GM19043 (cell line): Measurements from ENCODE around the gene ADAP1.

Experiments used
- ATAC-seq: cut with Tn5 transposase; IDR thresholded peaks from one replicate; pipeline ENCODE4 v1.9.1; 2021; ENCODE audit warnings: low read depth; ENCODE audit not compliant: unreplicated experiment

ADAP1 gene

DNA sequence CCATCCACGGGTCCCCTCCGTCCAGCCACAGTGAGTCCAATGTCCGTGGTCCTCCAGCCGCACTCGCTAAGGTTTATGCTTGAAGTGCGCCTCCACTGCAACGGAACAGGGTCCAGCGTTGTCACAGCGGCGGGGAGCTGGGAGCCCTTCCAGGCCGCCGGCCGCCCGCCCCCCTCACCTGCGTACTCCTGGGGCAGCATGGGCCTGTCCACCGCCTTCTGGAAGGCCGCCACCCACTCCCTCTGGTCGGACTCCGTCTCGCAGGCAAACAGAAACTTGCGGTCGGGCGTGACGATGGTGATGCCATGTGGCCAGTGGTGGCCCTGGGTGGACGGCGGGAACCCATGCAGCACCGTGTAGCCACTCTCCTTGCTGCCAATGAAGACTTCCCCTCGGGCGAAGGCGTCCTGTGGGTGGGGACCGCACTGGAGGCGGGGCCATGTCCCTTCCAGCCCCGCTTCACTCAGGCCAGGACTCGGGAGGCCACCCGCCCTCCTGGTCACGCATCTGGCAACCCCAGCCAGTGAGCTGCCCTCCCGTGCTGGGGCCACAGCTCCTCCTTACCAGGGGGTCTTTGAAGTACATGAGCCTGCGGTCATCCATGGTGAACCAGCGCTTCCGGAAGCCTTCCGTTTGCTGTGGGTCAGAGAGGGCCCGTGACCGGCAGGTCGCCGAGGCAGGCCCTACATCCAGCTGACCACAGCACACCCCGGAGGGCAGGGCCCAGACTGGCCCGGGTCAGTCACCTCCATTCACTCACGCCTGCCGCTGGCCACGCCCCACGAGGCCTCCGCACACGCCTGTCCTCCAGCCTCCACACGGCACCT lies 55.4 kb downstream of the ADAP1 start:
- ATAC-seq: no peak

DNA sequence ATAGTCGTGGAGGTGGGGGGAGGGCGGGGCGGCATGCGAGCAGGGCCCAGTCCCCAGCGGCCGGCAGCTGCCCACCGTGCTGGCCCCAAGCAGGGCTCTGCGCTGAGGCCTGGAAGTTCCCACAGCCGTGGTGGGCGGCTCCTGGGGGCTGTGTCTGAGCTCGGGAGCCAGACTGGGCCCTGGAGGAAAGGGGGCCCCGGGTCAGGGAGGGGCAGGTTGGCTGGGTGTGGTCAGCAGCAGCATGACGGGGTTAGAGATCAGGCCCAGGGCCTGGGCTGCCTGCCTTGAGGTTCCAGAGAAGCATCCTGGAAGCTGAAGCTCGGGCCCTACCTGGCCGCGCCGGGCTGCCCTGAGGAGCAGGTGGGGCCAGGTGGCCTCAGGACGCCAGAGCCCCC lies 56.0 kb downstream of the ADAP1 start:
- ATAC-seq: no peak

DNA sequence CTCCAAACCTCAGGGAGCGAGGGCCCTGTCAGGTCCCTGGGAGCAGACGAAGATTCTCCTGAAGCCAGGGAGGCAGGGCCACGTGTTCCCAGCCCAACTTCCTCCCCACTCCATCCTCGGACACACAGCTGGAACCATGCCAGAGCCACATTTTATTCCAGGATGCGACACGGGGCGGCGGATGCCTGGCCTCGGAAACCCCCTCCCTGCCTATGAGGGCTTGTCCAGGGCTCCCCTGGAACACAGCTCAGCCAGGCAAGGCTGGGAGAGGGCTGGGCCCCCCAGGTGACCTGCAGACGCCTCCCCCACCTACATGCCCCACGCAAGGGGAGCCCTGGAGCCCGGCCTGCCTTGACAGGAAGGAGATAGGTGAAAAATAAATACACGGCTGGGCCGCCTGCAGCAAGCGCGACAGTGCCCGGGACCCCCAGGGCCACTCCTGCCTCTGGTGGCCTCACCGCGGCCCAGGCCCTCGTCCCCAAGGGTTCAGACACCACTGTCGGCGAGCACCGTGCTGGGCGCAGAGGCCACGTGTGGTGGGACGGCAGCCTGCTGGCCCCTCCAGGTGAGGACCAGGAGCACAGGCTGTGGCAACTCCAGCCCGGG lies 56.6 kb downstream of the ADAP1 start:
- no peak for ATAC-seq

DNA sequence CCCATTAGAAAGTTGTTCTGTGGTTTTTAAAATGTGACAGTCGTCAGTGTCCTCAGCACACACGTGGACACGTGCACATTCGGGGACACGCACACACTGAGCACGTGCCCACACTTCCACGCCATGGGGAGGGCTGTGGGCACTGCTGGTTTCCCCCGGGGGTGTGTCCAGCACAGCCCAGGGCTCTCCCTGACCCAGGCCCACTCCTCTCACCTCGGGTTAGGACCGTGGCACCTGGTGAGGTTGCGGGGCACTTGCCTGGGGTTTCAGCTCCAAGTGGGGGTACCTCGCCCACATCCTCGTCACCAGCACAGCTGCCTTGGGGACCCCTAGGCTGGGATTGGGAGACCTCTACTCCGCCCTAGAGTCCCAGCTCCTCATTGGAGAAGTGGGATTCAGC lies 57.4 kb downstream of the ADAP1 start:
- no peak for ATAC-seq

DNA sequence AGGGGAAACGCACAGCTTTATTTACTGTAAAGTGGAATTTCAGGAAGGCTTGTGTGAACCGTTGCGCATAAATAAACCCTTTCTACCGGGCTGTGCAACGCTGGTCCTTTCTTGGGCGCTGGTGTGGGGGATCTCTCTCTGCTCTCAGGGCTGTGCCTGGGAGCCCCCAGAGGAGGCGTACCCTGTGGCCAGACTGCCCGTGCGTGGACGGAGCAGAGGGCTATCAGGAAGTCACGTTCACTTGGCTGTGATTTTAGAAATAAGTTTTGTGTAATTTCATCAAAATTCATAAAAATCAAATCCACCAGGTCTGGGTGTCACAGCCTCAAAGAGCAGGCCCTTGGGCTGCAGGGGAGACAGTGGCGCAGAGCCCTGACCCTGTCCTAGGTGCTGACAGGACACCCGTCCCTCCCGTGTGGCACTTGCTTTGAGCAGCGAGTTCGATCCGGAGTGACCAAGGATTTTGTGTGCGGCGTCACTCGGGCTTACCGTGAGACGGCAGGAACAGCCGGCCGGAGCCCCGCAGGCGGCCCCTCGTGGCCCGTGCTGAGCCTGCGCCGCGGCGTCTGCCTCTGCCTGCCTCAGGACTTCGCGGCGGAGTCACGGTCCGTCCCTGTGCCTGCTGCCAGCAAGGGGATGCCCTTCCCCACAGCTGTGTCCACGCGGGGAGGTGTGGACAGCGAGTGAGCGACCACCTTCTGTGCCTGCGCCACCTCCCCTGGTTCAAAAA lies 58.0 kb downstream of the ADAP1 start:
- ATAC-seq: no peak

DNA sequence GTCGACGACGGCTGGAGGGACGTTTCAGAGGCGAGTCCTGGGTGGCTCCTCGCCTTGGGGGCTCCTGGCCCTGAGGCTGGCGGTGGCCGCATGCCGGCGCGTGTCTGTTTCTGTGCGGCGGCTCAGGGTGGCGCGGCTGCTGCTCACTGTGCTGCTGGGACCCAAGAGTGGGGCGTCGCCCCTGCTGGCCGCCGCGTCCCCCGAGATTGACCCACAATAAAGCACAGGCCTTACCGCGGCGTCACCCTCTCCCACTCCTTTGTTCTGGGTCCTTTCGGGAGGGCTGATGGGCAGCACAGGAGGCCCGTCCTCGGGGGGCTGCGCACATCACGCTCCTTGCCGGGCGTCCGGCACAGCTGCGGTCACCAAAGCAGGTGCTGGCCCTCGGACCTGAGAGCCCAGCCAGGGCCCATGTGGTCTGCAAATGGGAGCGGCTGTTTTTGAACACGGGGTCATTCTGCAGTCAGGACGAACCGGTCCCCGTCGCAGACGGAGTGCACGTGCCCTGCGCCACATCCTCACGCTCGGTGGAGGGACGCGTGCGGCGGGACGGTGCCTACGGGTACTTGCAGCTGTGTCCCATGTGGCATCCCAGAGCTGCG lies 58.9 kb downstream of the ADAP1 start:
- no peak for ATAC-seq

DNA sequence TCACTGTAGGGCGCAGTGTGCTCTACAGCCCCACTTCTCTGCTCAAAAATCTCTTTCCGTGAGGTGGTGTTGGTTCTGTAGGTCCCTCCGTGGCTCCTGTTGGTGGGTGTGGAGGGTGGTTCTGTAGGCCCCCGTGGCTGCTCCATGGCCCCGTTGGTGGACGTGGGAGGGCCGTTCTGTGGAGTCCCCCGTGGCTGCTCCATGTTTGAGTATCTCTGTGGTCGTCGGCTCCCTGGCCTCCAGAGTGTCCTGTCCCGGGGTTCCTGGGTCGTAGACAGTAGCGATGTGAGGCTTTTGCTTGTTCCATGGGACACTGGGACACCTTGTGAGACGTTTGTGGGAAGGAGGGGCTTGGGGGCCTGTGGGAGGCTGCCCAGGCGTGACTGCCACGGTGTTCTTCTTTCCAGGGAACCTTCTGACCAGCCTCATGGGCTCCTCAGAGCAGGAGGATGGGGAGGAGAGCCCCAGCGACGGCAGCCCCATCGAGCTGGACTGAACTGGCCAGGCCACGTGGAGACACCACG lies 59.5 kb downstream of the ADAP1 start:
- ATAC-seq: no peak

DNA sequence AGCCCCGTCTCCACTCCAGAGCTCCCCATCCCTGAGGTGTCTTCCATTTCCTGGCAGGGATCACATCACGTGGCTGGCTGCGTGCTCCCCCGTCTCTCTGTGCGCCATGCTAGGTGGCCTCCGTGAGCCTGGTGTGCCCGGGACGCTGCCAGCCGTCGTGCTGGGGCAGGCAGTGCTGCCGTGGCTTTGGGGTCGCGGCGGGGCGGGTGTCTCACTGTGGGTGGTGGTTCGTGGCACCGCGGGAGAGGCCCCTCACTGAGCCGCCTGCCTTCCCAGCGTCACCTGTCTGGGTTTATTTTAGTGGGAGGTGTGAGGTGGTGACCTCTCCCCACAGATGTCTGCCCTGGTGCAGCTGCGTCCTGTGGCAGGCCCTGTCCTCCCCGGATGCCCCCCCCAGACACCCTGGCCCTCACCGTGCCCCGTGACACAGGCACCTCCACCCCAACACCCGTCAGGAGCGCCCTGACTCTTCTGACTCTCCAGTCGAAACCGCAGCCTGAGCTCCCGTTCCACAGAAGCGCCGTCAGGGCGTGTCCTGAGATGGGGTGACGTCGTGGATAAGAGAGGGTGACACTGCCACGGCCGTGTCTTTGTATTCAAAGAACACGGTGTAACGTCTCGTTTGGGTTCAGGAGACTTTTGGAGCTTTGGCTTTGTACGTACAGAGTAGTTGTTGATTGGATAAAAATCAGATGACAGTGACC lies 60.2 kb downstream of the ADAP1 start:
- ATAC-seq: no peak

DNA sequence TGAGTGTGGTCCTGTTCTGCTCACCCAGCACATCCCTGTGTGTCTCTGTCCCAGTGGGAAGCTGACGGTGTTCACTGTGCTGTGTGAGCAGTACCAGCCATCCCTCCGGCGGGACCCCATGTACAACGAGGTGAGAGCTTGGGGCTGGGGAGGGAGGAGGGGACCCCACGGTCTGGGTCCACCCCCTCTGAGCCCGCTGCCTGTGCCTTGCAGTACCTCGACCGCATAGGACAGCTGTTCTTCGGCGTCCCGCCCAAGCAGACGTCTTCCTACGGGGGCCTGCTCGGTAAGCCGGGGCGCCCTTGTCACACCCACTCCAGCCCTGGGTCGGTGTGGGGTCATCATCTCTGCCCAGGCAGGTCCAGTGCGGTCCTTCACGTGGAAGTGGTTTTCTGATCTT lies 60.8 kb downstream of the ADAP1 start:
- no peak for ATAC-seq

DNA sequence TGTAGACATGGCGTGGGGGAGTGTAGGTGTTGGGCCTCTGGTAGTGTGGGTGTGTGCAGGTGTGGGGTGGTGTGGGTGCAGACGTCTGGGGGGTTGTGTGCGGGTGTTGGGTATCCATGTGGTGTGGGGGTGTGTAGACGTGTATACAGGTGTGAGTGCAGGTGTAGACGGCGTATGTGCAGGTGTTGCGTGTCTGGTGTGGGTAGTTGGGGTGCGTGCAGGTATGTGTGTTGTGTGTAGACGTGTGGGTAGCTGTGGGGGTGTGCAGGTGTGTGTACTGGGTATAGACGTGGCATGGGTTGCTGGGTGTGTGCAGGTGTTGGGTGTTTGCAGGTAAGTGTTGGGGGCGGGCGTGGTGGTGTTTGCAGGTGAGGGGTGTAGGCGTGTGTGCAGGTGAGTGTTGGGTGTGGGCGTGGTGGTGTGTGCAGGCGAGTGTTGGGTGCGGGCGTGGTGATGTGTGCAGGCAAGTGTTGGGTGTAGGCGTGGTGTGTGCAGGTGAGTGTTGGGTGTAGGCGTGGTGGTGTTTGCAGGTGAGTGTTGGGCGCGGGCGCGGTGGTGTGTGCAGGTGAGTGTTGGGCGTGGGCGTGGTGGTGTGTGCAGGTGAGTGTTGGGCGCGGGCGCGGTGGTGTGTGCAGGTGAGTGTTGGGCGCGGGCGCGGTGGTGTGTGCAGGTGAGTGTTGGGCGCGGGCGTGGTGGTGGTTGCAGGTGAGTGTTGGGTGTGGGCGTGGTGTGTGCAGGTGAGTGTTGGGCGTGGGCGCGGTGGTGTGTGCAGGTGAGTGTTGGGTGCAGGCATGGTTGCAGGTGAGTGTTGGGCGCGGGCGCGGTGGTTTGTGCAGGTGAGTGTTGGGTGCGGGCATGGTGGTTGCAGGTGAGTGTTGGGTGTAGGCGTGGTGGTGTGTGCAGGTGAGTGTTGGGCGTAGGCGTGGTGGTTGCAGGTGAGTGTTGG lies 61.6 kb downstream of the ADAP1 start:
- no peak for ATAC-seq

DNA sequence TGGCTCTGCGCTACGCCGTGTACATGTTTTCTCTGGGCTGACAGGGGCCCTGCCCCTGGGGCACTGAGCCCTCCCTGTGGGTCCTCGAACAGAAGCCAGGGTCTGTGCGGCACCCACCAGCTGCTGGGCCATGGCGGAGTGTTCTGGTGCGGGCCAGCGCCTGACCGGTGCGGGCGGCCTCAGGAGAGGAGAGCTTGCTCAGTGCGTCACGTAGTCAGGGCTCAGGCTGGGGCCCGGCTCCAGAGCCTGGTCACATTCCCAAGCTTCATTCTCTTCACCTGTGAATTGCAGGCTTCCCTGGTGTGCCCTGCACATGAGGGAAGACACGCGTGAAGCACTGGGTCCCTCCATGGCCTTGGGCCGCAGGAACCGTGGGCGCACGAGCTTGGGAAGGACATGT lies 62.7 kb downstream of the ADAP1 start:
- ATAC-seq: no peak

DNA sequence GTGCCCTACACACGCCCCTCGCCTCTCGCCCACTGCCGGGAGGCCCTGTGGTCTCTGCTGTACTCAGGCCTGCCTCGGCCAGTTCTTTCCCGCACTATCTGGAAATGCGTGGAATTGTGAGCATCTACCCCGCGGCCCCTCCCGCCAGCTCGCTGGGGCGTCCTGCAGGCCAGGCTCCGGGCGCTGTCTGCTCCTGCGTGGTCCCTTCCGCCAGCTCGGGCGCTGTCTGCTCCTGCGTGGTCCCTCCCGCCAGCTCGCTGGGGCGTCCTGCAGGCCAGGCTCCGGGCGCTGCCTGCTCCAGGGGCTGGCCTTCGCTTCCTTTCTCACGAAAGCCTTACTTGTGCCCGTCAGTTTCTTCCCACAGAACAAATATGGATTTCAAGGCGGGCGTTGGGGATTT lies 63.2 kb downstream of the ADAP1 start:
- ATAC-seq: no peak

DNA sequence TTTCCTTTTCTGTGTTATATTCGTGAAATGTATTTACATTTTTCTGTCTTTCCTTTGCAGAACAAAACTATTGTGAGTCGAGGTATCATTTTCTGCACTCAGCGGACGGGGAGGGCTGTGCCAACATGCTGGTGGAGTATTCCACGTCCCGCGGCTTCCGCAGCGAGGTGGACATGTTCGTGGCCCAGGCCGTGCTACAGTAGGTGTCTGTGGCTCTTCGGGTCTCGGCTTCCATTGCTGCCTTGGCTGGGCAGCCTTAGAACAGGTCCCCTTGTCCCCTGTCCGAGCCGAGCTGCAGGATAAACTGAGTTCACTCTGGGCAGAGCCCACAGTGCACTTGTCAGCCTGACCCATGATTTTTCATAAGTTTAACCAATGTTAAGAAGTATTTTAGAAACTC lies 63.6 kb downstream of the ADAP1 start:
- no peak for ATAC-seq

DNA sequence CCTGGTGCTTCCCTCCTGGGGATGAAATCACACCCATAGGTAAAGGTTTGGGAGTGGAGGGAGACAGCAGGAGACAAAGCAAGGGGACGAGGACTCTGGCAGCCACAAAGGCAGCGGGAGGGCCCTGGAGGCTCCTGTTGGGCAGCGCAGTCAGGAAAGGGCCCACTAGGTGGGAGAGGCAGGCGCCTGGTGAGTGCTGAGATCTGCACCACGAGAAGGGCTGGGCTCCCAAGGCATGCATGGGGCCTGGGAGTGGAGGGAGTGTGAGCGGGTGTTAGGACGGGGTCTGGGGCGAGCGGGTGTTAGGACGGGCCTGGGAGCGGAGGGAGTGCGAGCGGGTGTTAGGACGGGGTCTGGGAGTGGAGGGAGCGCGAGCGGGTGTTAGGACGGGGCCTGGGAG lies 65.1 kb downstream of the ADAP1 start:
- ATAC-seq: no peak

DNA sequence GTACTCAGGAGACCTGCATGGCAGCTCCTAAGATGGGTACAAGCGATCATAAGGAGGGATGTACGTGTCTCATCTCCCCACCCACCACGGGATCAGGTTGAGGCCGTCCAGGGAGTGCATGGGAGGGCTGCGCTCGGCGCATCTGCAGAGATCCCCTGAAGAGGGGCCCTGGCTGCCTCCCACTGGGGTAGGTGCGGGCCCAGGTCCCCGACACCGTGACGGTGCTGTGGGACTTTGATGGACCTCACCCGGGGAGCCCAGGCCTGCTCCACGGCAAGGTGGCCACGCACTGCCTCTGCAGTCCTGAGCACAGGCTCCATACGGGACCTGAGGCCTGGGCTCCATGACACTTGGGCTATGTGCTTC lies 65.5 kb downstream of the ADAP1 start:
- no peak for ATAC-seq

DNA sequence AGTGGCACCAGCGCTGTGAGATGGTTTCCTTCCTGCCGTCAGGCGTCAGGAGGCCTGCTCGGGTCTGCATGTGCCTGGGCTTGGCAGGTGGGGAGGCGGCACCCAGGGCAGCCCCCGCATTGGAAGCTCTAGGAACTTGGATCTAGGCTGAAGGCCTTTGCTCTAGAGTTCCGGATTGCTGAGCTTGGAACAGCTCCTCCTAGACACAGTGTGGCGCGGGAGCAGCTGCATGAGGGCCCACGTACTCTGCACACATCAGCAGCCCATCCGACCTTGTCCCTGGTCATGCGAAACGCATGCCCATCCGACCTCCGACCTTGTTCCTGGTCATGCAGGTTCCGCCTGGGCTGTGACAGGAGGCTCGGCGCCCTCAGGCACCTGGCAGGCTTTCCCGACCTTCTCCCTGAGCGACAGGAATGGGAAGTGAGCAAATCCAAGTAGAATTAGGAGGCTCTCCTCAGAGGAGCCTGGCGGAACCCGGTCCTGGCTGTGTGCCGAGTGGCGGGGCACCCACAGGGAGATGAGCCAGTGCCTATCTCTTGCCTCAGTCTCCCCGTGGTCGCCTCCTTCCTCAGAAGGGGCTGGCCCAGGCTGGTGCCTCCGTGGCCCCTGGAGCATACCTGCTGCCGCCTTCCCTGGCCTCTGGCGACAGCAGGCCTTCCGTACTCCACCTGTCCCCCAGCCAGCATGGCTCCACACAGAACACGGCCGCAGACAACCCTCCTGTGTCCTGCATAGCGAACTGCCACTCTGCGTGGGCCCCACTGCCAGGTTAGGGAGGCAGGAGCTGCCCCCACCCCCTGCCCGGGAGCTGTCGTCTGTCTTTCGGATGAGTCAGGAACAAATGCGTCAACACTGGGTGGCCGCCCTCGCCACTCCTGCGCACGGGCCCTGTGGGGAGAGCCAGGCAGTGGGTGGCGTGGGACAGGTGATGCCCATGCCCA lies 66.1 kb downstream of the ADAP1 start:
- no peak for ATAC-seq

DNA sequence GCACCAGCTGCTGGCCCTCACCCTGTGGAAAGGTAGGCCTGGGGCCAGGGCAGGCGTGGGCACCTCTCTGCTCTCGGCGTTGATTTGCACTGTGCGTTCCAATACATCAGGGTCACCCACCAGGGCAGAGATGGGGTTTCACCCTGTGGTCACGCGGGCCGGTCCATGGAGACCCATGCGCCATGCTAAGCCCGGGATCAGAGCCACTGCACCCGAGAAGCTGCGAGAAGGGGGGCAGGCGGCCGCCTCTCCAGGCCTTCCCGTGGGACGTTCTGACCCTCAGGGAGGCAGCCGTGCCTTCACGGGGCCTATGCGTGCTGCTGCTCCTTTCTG lies 67.0 kb downstream of the ADAP1 start:
- ATAC-seq: no peak

DNA sequence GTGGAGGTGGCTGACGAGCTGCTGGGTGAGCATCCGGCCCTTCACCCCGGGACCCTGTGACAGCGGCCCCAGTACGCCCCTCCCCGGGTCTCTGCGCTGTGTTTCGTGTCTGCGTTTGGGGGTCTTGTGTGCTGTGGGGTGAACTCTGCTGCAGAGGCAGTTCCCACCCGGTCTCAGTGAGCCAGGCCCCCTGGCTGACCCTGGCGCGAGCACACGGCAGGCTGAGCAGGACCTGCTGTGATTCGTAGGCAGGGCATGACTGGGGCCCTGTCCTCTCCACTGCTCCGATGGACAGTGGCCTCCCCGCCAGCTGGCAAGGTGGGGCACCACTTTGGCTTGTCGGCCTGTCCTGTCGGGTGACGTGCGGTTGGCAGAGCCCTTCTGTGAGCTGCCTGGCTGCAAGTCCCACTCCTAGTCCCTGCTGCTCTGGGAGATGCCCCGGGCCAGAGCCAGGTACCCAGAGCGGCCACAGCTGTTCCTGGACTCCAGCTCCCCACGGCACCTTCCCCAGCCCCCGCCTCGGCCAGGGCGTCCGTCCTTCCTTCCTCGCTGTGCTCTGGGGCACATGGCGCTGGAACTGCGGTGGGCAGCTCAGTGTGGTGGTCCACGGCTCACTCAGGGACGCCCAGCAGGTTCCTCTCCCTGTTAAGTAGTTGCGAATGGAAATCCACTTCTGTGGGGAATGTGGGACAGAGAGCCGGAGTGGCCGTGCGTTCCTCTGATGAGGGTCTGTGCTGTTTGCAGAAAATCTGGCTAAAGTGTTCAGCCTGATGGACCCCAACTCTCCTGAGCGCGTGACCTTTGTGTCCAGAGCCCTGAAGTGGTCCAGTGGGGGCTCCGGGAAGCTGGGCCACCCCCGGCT lies 67.6 kb downstream of the ADAP1 start:
- ATAC-seq: no peak
